Measurements from ENCODE around the gene XPR1. TPM values are rescaled to one million over a fixed set of nuclear protein-coding genes. Genes with fewer than 3 reads are reported as not detected.

The XPR1 gene
- total and polyA plus RNA-seq, 10 of the 15 experiments (the other 5 are each of a cell fraction or from before 2014, with no cell fraction given), result 1.1 to 33.9 (median 11.3) TPM

GRCh38 chr1:180854001-180854400, 222.2 kb downstream of the XPR1 start (continued):
- TF ChIP-seq MTA3 (IDR thresholded peaks at IDR 0.05; ENCODE audit: borderline replicate concordance, low read length), result no peak
- no peak for TF ChIP-seq TCF7 (IDR thresholded peaks at IDR 0.05; ENCODE audit: borderline replicate concordance)
- no peak for TF ChIP-seq E2F8 (IDR thresholded peaks at IDR 0.05; ENCODE audit: low read depth, partially characterized antibody)
- TF ChIP-seq E2F4 (IDR thresholded peaks at IDR 0.05; ENCODE audit: low read depth, low read length), result no peak
- TF ChIP-seq STAT3 (IDR thresholded peaks at IDR 0.05; ENCODE audit: low read depth, low read length), result no peak
- TF ChIP-seq HSF1 (IDR thresholded peaks at IDR 0.05; ENCODE audit: low read depth, low read length), result no peak
- TF ChIP-seq SREBF1 (IDR thresholded peaks at IDR 0.05; ENCODE audit: low read length), result no peak
